GM21737 (cell line): Measurements from ENCODE around the gene MUC21.

Source experiments
- ATAC-seq: cut with Tn5 transposase; IDR thresholded peaks from one replicate; pipeline ENCODE4 v1.9.1; 2021; ENCODE audit warnings: mild to moderate bottlenecking, moderate library complexity; ENCODE audit not compliant: unreplicated experiment

MUC21 gene

GRCh38 chr6:30983439-30983838 lies at the start of gene MUC21:
Gene MUC21 (plus strand): TSS chr6:30983718. CDS start chr6:30983959, 241 bp downstream.
- ATAC-seq: no peak

GRCh38 chr6:30935018-30935417 lies 48.5 kb upstream of the MUC21 start:
- ATAC-seq: no peak

GRCh38 chr6:30937265-30937664 lies 46.3 kb upstream of the MUC21 start:
- no peak for ATAC-seq

- ATAC-seq: no peak
These were observed 44.8 kb upstream of the MUC21 start for GRCh38 chr6:30938730-30939129.

GRCh38 chr6:30939473-30939872 lies 44.0 kb upstream of the MUC21 start:
- ATAC-seq: no peak

GRCh38 chr6:30940361-30940986 lies 43.0 kb upstream of the MUC21 start, which contains the start of gene MUCL3:
Gene MUCL3 (plus strand): TSS chr6:30940973. CDS start chr6:30941000, 27 bp downstream.
- no peak for ATAC-seq

GRCh38 chr6:30942338-30943060 lies 41.0 kb upstream of the MUC21 start:
- ATAC-seq: no peak

GRCh38 chr6:30944051-30944450 lies 39.5 kb upstream of the MUC21 start:
- no peak for ATAC-seq

- no peak for ATAC-seq
These were observed 38.2 kb upstream of the MUC21 start for GRCh38 chr6:30945281-30945680.

- no peak for ATAC-seq
These were observed 36.3 kb upstream of the MUC21 start for GRCh38 chr6:30947231-30947630.

GRCh38 chr6:30948811-30949210 lies 34.7 kb upstream of the MUC21 start:
- no peak for ATAC-seq

GRCh38 chr6:30951907-30952469 lies 31.5 kb upstream of the MUC21 start:
- no peak for ATAC-seq

GRCh38 chr6:30954631-30955366 lies 28.7 kb upstream of the MUC21 start:
- no peak for ATAC-seq

GRCh38 chr6:30955367-30956042 lies 28.0 kb upstream of the MUC21 start:
- peak; percentile 84 for ATAC-seq

- ATAC-seq: no peak
These were observed 25.8 kb upstream of the MUC21 start for GRCh38 chr6:30957716-30958115.

GRCh38 chr6:30960907-30961673 lies 22.4 kb upstream of the MUC21 start:
- no peak for ATAC-seq

- no peak for ATAC-seq
These were observed 20.8 kb upstream of the MUC21 start for GRCh38 chr6:30962716-30963115.

- no peak for ATAC-seq
These were observed 19.9 kb upstream of the MUC21 start for GRCh38 chr6:30963641-30964040.

- ATAC-seq: no peak
These were observed 19.4 kb upstream of the MUC21 start for GRCh38 chr6:30964075-30964474.

GRCh38 chr6:30965140-30965601 lies 18.3 kb upstream of the MUC21 start:
- ATAC-seq: no peak
